ENCODE data around the gene XPNPEP3. TPM values are rescaled to one million over a fixed set of nuclear protein-coding genes. Genes with fewer than 3 reads are reported as not detected.
A peak's percentile ranks its signal among the peaks of the same experiment; 100 is the strongest.
"Not testable (repeated sequence)": the region's sequence is repeated elsewhere in the genome, so short reads cannot be mapped to it uniquely, and the experiment has no call there.

The XPNPEP3 gene
- polyA plus RNA-seq, 12 donors: 6.7 to 19.6 (median 14.6) TPM; not detected in 1

- no peak for DNase-seq
Observed at GRCh38 chr22:40855071-40855978, 1.6 kb upstream of the XPNPEP3 start.

- DNase-seq: peak; percentile 38
Observed at GRCh38 chr22:40855979-40856512, 902 bp upstream of the XPNPEP3 start.

- no peak for DNase-seq
Observed at GRCh38 chr22:40857309-40857855, 434 bp downstream of the XPNPEP3 start.

- no peak for DNase-seq
Observed at GRCh38 chr22:40862013-40862412, 5.1 kb downstream of the XPNPEP3 start, which contains the start of gene DNAJB7. Gene DNAJB7, minus strand, starts transcription at chr22:40862113. Its CDS starts 119 bp downstream, at chr22:40861994.

- DNase-seq: no peak
Observed at GRCh38 chr22:40862537-40862936, 5.6 kb downstream of the XPNPEP3 start.

DNA sequence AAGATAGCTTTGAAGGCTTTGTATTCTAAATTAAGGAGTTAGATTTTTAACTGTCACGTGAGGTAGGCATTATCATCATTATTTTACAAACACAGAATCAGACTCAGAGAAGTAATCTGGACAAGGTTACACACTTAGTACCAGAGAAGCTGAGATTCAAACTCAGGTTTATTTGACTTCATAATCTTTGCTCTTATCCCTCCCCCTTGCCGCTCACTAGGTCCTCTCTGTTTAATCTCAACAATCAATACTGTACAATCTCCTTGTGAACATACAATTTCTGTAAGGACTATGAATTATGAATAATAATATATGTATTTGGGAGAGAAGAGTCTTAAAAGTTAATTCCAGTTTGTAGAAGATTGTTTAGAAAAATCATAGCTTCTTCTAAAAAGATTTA, 10.2 kb downstream of the XPNPEP3 start:
- no peak for DNase-seq

DNA sequence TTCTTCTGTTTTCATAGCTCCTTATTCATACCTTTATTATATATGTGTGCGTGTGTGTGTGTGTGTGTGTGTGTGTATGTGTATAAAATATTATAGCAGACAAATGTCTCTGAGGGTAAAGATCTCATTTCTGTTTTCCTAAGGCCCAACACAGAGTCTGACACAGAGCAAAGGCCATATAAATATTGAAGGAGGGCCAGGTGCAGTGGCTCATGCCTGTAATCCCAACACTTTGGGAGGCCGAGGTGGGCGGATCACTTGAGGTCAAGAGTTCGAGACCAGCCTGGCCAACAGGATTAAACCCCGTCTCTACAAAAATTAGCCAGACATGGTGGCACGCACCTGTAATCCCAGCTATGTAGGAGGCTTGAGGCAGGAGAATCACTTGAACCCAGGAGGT, 11.4 kb downstream of the XPNPEP3 start:
- not testable (repeated sequence) for DNase-seq

DNA sequence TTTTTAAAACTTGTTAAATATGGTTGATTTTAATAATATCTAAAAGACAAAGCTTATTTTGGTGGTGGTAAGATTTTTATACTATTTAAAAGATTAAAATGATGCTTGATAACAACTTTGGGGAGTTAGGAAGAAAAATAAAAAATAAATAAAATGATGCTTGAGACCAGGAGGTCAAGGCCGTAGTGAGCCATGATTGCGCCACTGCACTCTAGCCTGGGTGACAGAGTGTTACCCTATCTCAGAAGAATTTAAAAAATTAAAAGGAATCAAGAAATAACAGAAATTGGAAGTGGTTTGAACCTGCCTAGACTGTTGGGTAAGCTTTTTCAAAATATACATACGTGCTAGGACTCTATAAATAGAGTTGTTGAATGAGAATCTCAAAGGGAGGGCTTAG, 17.1 kb downstream of the XPNPEP3 start:
- DNase-seq: no peak

DNA sequence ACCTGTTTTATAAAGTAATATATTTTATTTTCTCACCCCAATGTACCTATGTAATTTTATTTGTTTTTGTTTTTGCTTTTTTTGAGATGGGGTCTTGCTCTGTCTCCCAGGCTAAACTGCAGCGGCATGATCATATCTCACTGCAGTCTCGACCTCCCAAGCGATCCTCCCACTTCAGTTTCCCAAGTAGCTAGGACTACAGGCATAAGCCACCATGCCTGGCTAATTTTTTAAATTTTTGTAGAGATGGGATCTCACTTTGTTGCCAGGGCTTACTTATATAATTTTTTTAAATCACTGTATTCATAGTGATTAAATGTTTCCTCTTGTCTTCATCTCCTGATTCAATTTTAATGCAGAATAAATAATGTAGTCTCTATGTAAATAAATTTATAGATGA, 18.2 kb downstream of the XPNPEP3 start:
- no peak for DNase-seq

DNA sequence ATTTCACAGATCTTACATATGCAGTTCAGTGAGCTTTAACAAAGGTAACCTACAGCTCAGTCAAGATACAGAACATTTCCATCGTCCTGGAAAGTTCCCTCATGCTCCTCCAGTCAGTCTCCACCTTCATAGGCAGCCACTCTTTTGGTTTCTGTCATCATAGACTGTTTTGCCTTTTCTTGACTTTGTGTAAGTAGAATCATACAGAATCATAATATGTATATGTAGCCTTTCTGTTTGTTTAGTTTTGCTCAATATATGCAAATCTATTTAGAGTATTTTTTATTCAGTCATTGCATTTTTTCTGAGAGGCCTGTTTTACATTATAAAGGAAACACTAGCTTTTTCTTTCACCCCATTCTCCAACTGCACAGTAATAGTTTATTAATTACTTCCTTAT, 20.0 kb downstream of the XPNPEP3 start:
- no peak for DNase-seq

DNA sequence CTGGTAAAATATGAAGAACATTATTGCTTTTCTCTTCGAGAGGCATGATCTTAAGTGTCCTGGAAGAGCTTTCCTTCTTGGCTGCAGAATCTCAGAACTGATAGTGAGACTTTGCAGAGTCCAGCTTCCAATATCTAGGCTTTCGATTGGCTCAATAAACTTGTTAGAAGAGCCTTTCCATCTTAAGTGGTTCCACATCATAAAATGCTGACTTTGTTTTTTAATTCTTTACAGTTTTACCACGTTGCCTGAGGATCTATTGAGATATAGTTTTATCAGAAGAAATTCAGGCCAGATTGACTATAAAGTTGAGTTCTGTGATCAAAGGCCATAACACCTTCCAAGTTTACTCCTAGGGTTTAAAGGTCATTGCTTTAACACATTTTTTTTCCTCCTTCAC, 20.5 kb downstream of the XPNPEP3 start:
- DNase-seq: no peak

- no peak for DNase-seq
Observed at GRCh38 chr22:40878922-40879321, 22.0 kb downstream of the XPNPEP3 start.

DNA sequence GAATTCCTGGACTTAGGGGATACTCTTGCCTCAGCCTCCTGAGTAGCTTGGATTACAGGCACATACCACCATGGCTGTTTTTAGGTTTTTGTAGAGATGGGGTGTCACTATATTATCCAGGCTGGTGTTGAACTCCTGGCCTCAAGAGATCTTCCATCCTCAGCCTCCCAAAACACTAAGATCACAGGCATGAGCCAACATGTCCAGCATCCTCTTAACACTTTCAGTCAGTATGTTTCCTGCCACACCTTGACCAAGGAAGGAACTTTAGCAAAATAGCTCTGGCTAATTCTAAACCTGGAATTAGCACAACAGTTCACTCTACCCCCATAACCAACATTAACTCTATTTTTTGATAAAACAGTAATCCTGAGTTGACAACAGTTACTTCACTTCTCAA, 32.2 kb downstream of the XPNPEP3 start:
- DNase-seq: no peak

- no peak for DNase-seq
Observed at GRCh38 chr22:40890881-40891280, 33.9 kb downstream of the XPNPEP3 start.

DNA sequence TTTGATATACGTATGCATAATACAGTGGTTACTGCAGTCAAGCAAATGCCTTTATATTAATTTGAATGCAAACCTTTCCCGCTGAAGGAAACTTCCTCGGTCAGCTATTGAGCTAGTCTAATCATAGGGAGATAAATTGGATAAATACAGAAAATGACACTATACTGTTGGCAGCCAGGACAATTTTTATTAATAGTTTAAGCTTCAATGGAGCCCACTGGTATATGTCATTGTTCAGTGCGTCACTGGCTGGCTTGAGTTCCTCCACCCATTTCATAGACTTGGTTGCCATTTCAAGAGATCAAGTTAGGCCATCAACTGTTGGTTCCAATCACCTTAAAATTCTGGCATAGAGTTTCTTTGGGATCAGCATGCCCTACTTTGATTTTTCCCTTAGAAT, 37.5 kb downstream of the XPNPEP3 start:
- no peak for DNase-seq

DNA sequence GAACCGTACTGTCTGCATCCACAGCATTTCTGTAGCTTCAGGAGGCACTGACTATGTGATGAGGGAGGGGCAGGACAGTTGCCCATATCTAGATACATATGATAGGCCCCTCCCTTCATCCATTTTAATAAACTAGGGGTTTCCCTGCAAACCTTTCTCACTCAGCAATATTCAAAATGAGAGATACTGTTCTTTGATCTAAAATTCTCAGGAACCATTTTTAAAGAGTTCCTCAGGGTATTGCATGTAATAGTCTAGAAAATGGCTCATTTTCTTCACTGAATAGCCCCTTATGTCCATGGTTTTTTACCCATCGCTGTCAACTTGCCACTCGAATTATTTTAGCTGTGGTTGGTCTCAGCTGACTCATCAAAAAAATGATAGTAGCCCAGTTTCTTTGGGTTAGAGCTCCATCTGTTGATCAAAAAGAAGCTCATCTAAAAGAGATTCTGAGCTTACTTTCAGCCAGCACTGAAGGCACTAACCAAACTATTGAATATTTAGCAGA, 42.0 kb downstream of the XPNPEP3 start:
- DNase-seq: peak; percentile 34

GRCh38 chr22:40904101-40904500, 47.2 kb downstream of the XPNPEP3 start:
- DNase-seq: no peak

GRCh38 chr22:40908895-40909294, 51.9 kb downstream of the XPNPEP3 start:
- DNase-seq: no peak

- DNase-seq: no peak
Observed at GRCh38 chr22:40911772-40912171, 54.8 kb downstream of the XPNPEP3 start.

- DNase-seq: not testable (repeated sequence)
Observed at GRCh38 chr22:40912987-40913386, 56.0 kb downstream of the XPNPEP3 start.

- no peak for DNase-seq
Observed at GRCh38 chr22:40919446-40919845, 62.5 kb downstream of the XPNPEP3 start.

DNA sequence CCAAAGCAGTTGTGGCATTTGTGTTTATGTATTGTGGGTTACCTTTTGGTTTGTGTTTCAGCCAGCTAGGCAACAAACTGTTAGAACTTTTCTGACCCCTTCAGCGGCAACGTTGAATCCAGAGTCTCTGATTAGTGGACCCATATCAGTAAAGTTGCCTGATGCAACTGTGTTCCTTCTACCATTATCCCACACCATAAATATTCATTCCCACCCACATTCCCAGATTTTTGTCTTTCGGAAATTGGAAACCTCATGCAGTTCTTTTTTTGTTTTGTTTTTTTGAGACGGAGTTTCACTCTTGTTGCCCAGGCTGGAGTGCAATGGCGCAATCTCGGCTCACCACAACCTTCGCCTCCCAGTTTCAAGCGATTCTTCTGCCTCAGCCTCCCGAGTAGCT, 63.6 kb downstream of the XPNPEP3 start:
- no peak for DNase-seq
